Esophagus muscularis mucosa (tissue), 4 donors: ENCODE results near the gene MAP1LC3B. TPM values are rescaled to one million over a fixed set of nuclear protein-coding genes. Genes with fewer than 3 reads are reported as not detected.

Experiments
- DNase-seq: peaks from one replicate; pipeline ENCODE4 v3.0.0-alpha.2; 2017; ENCODE audit errors: extremely low spot score
- H3K27ac ChIP-seq, 4 donors: fragments of 200-600 bp; sonication (generic); replicated peaks in 1 of 4; 1 replicate in 3 of 4; 2 replicates in 1 of 4; pipeline ENCODE4 v1.5.1; 2016 to 2019; ENCODE audit warnings: mild to moderate bottlenecking in 1 of 4
- H3K27me3 ChIP-seq, 4 donors: fragments of 200-600 bp; sonication (generic); one replicate each; pipeline versions ENCODE4 v1.5.1 to v1.6.0; 2016 to 2019
- H3K36me3 ChIP-seq, 4 donors: fragments of 200-600 bp; sonication (generic); one replicate each; pipeline ENCODE4 v1.5.1; 2016 to 2019
- H3K4me1 ChIP-seq, 4 donors: fragments of 200-600 bp; sonication (generic); one replicate each; pipeline ENCODE4 v1.5.1; 2016 to 2019
- H3K4me3 ChIP-seq, 4 donors: fragments of 200-600 bp; sonication (generic); 1 replicate in 2 of 4; 2 replicates in 2 of 4; pipeline ENCODE4 v1.5.1; 2016 to 2019; ENCODE audit warnings: mild to moderate bottlenecking in 4 of 4, moderate library complexity in 1 of 4
- H3K9me3 ChIP-seq, 4 donors: fragments of 200-600 bp; sonication (generic); 1 replicate in 3 of 4; 2 replicates in 1 of 4; pipeline ENCODE4 v1.5.1; 2016 to 2019
- EP300 ChIP-seq: sonication (generic); formaldehyde crosslinking; IDR thresholded peaks from one replicate; pipeline ENCODE4 v1.6.1; 2017; ENCODE audit warnings: antibody characterized with exemption
- POLR2A ChIP-seq: fragments of 450-650 bp; IDR thresholded peaks from one replicate; pipeline ENCODE4 v1.6.1; 2017; ENCODE audit warnings: antibody characterized with exemption, moderate library complexity, mild to moderate bottlenecking, low read depth
- POLR2AphosphoS5 ChIP-seq, 2 donors: sonication (generic); formaldehyde crosslinking; IDR thresholded peaks; one replicate each; pipeline ENCODE4 v1.6.1; 2017; ENCODE audit warnings: antibody characterized with exemption in 2 of 2
- WGBS: methylation state at CpG from one replicate; pipeline ENCODE4 v1.1.5; 2018; 5-methylcytosine and 5-hydroxymethylcytosine counted together
- intact Hi-C: fragments of 100-400 bp; cut with DNase I; formaldehyde crosslinking; loops from one replicate; pipeline ENCODE4 v1.15.1; 2023
- total RNA-seq, 4 donors: library from RNA; depleted of rRNA; stranded (reverse); fragments of >200 nt; gene quantifications; one replicate each; pipeline versions ENCODE4 v1.1.0 to v1.2.1, GENCODE V29; 2016
- TF ChIP-seq, protein P1 (sequence below), 3 experiments: fragments of 200-600 bp in 2 of 3; fragments of 450-650 bp in 1 of 3; sonication (generic) in 2 of 3; IDR thresholded peaks; one replicate each; pipeline ENCODE4 v1.5.1; 2017 to 2019; ENCODE audit warnings: antibody characterized with exemption in 3 of 3, mild to moderate bottlenecking in 2 of 3, moderate library complexity in 1 of 3

The MAP1LC3B gene
- total RNA-seq, 4 donors from 2014 or later: 49.4 to 70.6 (median 57.9) TPM

DNA sequence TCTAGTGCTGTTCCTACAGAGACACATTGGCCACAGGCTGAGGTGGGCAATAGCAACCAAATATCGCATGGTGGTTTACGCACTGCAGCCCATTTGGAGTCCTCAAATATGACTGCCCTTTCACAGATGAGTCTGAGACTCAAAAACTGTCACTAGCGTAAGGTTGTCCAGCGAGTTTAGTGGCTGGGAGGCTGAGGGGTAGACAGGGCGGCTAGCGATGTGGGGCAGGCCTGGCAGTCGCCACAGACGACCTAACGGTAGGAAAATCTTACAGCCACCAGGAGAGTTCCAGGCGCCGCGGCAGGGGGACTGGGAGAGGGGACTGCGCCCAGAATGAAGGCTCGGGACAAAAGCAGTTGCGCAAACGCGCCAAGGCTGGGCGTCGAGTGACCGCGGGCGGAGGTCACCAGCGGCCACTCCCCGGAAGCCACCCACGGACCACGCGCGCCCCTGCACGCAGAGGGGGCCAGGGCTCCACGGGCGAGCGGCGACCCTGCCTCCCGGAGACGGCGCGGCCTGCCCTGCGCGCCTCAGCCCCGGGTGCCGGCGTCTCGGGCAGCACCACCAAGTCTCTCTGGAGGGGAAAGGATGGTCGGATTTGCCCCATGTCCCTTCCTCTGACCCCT is 699 bp upstream of the MAP1LC3B start:
- Histone ChIP-seq H3K4me3 (peak overlapping the region; percentile 77 to 92 (median 82)), H3K9me3 (no peaks in the 10 kb centered on the region), H3K27me3 (no peaks in the 10 kb centered on the region), H3K36me3 (no peaks in the 10 kb centered on the region), H3K27ac (peak overlapping the region; percentile 97 to 100 (median 99)), H3K4me1 (peaks cover 53 to 69% (median 58%) of the 10 kb centered on the region in 4 donors)
- DNase-seq: no peak
- intact Hi-C loops: no loop called here
- TF ChIP-seq, protein P1, sequence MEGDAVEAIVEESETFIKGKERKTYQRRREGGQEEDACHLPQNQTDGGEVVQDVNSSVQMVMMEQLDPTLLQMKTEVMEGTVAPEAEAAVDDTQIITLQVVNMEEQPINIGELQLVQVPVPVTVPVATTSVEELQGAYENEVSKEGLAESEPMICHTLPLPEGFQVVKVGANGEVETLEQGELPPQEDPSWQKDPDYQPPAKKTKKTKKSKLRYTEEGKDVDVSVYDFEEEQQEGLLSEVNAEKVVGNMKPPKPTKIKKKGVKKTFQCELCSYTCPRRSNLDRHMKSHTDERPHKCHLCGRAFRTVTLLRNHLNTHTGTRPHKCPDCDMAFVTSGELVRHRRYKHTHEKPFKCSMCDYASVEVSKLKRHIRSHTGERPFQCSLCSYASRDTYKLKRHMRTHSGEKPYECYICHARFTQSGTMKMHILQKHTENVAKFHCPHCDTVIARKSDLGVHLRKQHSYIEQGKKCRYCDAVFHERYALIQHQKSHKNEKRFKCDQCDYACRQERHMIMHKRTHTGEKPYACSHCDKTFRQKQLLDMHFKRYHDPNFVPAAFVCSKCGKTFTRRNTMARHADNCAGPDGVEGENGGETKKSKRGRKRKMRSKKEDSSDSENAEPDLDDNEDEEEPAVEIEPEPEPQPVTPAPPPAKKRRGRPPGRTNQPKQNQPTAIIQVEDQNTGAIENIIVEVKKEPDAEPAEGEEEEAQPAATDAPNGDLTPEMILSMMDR (IDR thresholded peaks at IDR 0.05): peak in 1 of 3 experiments; percentile 4
- no peak for TF ChIP-seq EP300
- 11% methylated on average over 23 of the region's 44 CpGs for WGBS

DNA sequence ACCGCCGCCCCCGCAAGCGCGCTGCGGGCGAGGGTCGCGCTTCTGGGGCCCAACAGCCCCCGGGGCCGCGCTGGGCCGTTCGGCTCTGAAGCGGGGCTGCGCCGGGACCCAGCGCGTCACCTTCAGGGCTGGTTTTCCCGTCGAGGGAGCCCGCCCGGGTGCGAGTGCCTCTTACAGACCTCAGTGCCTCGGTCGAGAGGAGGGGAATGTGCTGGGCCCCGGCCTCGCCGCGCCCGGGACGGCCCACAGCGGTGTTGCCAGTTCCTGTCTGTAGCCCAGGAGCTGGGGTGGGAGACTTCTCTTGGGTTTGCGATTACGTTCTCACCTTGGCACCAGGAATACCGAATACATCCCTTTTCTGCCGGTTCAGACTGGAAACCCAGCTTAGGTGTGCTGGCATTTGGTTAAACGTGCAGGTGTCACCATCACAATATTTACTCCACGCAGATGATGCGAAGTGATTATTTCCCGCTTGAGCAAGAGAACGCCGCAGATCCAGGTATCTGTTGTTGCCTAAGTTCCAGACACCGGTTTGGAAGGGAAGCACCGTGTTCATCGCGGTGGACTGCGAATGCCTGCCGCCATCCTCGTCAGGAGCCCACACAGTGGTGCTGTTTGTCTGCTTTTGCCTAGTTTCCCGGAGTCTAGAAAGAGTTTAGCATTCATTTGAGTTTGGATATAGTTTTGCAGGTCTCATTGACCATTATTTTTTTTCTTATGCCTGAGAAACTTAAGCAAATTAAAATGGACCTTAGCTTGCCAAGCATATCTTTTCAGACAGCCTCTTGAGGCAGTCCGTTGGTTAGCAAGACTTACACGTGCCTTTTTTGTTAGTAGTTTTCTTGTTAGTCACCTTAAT is 914 bp downstream of the MAP1LC3B start:
- H3K36me3 ChIP-seq: no peaks in the 10 kb centered on the region
- H3K4me3 ChIP-seq: peak overlapping the region; percentile 77 to 92 (median 82)
- TF ChIP-seq POLR2AphosphoS5 (IDR thresholded peaks at IDR 0.05) (peak in 1 of 2 donors; percentile 44), POLR2A (no peak), EP300 (no peak)
- TF ChIP-seq, protein P1 (IDR thresholded peaks at IDR 0.05): peak in 2 of 3 experiments; percentile 35 to 43
- H3K4me1 ChIP-seq: peaks cover 39 to 57% (median 50%) of the 10 kb centered on the region in 4 donors
- intact Hi-C loops: loop anchor here (2.0 kb wide), 1 partner anchor 100 kb away; the partner anchor contains the start of gene ZCCHC14
- H3K9me3 ChIP-seq: no peaks in the 10 kb centered on the region
- peak overlapping the region; percentile 97 to 100 (median 99) for H3K27ac ChIP-seq
- no peaks in the 10 kb centered on the region for H3K27me3 ChIP-seq
- 3% methylated on average over 18 of the region's 53 CpGs for WGBS
- no peak for DNase-seq

DNA sequence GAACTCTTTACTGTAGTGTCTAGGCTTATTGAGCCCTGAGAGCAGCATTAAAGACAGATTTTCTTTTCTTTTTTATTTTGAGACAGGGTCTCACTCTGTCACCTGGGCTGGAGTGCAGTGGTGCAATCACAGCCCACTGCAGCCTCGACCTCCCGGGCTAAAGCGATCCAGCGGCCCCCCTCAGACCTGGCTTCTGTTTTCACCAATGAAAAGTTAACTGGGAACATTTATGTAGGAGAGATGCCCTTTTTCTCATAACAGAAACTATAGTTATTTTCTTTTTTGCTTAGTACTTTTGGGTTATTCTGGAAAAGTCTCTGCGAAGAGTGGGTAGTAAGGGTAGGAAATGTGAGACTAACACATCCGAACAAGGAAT is 1.5 kb downstream of the MAP1LC3B start:
- DNase-seq: no peak
- Histone ChIP-seq H3K9me3 (no peaks in the 10 kb centered on the region), H3K4me3 (peak overlapping the region; percentile 77 to 92 (median 82)), H3K27ac (peak overlapping the region; percentile 97 to 100 (median 99)), H3K36me3 (peaks cover under 1 to 4% (median 2%) of the 10 kb centered on the region in 4 donors), H3K4me1 (peaks cover 35 to 53% (median 49%) of the 10 kb centered on the region in 4 donors), H3K27me3 (no peaks in the 10 kb centered on the region)
- TF ChIP-seq, protein P1 (IDR thresholded peaks at IDR 0.05): no peak
- TF ChIP-seq EP300: no peak
- TF ChIP-seq POLR2A: no peak
- no peak for TF ChIP-seq POLR2AphosphoS5 (IDR thresholded peaks at IDR 0.05)
- intact Hi-C loops: loop anchor here (2.0 kb wide), 1 partner anchor 99 kb away; the partner anchor contains the start of gene ZCCHC14
- WGBS: 76% methylated on average over 6 of the region's 6 CpGs

DNA sequence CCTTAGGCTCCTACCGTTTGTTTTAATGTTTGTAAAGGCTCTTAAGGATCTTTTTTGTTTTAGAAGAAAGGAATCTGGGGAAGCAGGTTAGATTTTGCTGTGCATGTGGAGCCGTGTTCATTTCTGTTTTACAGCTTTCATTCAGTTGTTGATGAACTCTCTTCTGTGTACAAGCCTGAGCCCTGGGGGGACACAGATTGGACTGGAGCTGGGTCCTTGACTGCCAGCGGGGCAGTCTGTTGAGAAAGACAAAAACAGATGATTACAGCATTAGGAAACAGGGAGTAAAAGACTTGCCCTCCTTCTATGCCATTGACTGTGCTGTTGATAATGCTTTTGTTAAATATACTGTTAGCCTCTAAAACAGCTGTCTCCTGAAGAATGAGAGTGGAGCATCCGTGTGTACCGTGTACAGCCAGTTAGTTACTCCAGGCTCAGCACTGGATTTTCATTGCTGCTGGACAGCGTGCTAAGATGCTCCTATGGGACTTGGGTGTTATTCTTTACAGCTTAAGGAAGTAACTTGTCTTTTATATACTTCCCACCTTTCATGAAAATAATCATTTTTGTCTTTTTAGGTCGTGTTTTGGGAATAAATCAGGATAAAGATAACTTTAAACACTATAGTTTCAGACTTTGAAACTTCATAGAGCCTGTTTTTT is 3.2 kb downstream of the MAP1LC3B start:
- TF ChIP-seq, protein P1 (IDR thresholded peaks at IDR 0.05): no peak
- TF ChIP-seq POLR2AphosphoS5 (IDR thresholded peaks at IDR 0.05) (no peak), EP300 (no peak), POLR2A (no peak)
- Histone ChIP-seq H3K36me3 (peaks cover 17 to 20% (median 18%) of the 10 kb centered on the region in 4 donors), H3K27me3 (no peaks in the 10 kb centered on the region), H3K27ac (peak overlapping the region in 2 of 4 donors; percentile 53 to 100), H3K9me3 (no peaks in the 10 kb centered on the region), H3K4me3 (no peak overlapping the region), H3K4me1 (peaks cover 30 to 50% (median 45%) of the 10 kb centered on the region in 4 donors)
- no peak for DNase-seq
- 71% methylated on average over 7 of the region's 7 CpGs for WGBS
- intact Hi-C loops: no loop called here
